ENCODE data around the gene SARNP.

- TF ChIP-seq POLR2A (IDR thresholded peaks at IDR 0.05), result no peak
- no peak for TF ChIP-seq POLR2AphosphoS5 (IDR thresholded peaks at IDR 0.05)
- TF ChIP-seq CTCF (IDR thresholded peaks at IDR 0.05), result no peak
These were observed 36.8 kb downstream of the SARNP start for GRCh38 chr12:55780685-55781084.
